OCI-LY3 (cell line): ENCODE measurements around the gene MAP4K5.

ENCODE experiments used
- CTCF ChIP-seq: fragments of 200-600, 300-600 bp; sonication (generic); IDR thresholded peaks from 2 replicates; pipeline ENCODE4 v1.5.1; 2014; ENCODE audit warnings: antibody characterized with exemption, low read length, low read depth
- EZH2phosphoT487 ChIP-seq: fragments of 200-600 bp; shearing (Covaris generic); IDR thresholded peaks from 2 replicates; pipeline ENCODE4 v1.6.1; 2018; ENCODE audit warnings: antibody characterized with exemption, mixed run types, low read depth

- TF ChIP-seq CTCF, result no peak
- no peak for TF ChIP-seq EZH2phosphoT487
Observed at GRCh38 chr14:50447461-50447860, 84.9 kb downstream of the MAP4K5 start.
